GM18511 (cell line): ENCODE results near the gene HS3ST5.
A peak's percentile ranks its signal among the peaks of the same experiment; 100 is the strongest.

Experiments
- ATAC-seq: cut with Tn5 transposase; IDR thresholded peaks from one replicate; pipeline ENCODE4 v1.9.1; 2021; ENCODE audit warnings: mild to moderate bottlenecking, moderate library complexity; ENCODE audit not compliant: unreplicated experiment

HS3ST5 gene

GRCh38 chr6:114342826-114343781 is at the start of gene HS3ST5:
Gene HS3ST5, minus strand, starts transcription at chr6:114343023. Its CDS starts 280,178 bp downstream, at chr6:114062845.
- peak; percentile 57 for ATAC-seq

- ATAC-seq: no peak
Measured at GRCh38 chr6:114390176-114390575, 47.4 kb upstream of the HS3ST5 start.

- no peak for ATAC-seq
Measured at GRCh38 chr6:114389111-114389510, 46.3 kb upstream of the HS3ST5 start.

GRCh38 chr6:114382406-114382805 is 39.6 kb upstream of the HS3ST5 start:
- ATAC-seq: no peak

- no peak for ATAC-seq
Measured at GRCh38 chr6:114377881-114378280, 35.1 kb upstream of the HS3ST5 start.

GRCh38 chr6:114376611-114377175 is 33.9 kb upstream of the HS3ST5 start:
- ATAC-seq: no peak

GRCh38 chr6:114375541-114376192 is 32.8 kb upstream of the HS3ST5 start:
- ATAC-seq: no peak

- ATAC-seq: no peak
Measured at GRCh38 chr6:114367315-114367961, 24.6 kb upstream of the HS3ST5 start.

- no peak for ATAC-seq
Measured at GRCh38 chr6:114366899-114367298, 24.1 kb upstream of the HS3ST5 start.

- no peak for ATAC-seq
Measured at GRCh38 chr6:114364301-114364700, 21.5 kb upstream of the HS3ST5 start.

GRCh38 chr6:114362957-114363356 is 20.1 kb upstream of the HS3ST5 start:
- no peak for ATAC-seq

GRCh38 chr6:114362396-114362795 is 19.6 kb upstream of the HS3ST5 start:
- ATAC-seq: no peak

GRCh38 chr6:114361036-114361435 is 18.2 kb upstream of the HS3ST5 start:
- ATAC-seq: no peak

- no peak for ATAC-seq
Measured at GRCh38 chr6:114355300-114355699, 12.5 kb upstream of the HS3ST5 start.

GRCh38 chr6:114354482-114354881 is 11.7 kb upstream of the HS3ST5 start:
- ATAC-seq: no peak

- no peak for ATAC-seq
Measured at GRCh38 chr6:114346451-114346850, 3.6 kb upstream of the HS3ST5 start.

- no peak for ATAC-seq
Measured at GRCh38 chr6:114344971-114345275, 2.1 kb upstream of the HS3ST5 start.

- ATAC-seq: no peak
Measured at GRCh38 chr6:114344246-114344970, 1.6 kb upstream of the HS3ST5 start.

GRCh38 chr6:114343782-114344144 is 940 bp upstream of the HS3ST5 start:
- peak; percentile 3 for ATAC-seq

GRCh38 chr6:114342086-114342825 is 567 bp downstream of the HS3ST5 start:
- peak; percentile 30 for ATAC-seq
